Measurements from ENCODE around the gene UNC50.

GRCh38 chr2:98572676-98573075 is 35.7 kb upstream of the UNC50 start:
- TF ChIP-seq, protein P1, sequence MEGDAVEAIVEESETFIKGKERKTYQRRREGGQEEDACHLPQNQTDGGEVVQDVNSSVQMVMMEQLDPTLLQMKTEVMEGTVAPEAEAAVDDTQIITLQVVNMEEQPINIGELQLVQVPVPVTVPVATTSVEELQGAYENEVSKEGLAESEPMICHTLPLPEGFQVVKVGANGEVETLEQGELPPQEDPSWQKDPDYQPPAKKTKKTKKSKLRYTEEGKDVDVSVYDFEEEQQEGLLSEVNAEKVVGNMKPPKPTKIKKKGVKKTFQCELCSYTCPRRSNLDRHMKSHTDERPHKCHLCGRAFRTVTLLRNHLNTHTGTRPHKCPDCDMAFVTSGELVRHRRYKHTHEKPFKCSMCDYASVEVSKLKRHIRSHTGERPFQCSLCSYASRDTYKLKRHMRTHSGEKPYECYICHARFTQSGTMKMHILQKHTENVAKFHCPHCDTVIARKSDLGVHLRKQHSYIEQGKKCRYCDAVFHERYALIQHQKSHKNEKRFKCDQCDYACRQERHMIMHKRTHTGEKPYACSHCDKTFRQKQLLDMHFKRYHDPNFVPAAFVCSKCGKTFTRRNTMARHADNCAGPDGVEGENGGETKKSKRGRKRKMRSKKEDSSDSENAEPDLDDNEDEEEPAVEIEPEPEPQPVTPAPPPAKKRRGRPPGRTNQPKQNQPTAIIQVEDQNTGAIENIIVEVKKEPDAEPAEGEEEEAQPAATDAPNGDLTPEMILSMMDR (IDR thresholded peaks at IDR 0.05; ENCODE audit: low read length), result no peak
- TF ChIP-seq EZH2 (IDR thresholded peaks at IDR 0.05; ENCODE audit: borderline replicate concordance, low read length), result no peak
